Neural cell (in vitro differentiated cells): Measurements from ENCODE around the gene MRPL30. TPM values are rescaled to one million over a fixed set of nuclear protein-coding genes. Genes with fewer than 3 reads are reported as not detected.
"Not testable (repeated sequence)": the region's sequence is repeated elsewhere in the genome, so short reads cannot be mapped to it uniquely, and the experiment has no call there.

Experiments
- H2AFZ ChIP-seq: fragments of 200-600, 300-800 bp; sonication (generic), shearing (Covaris generic); 2 replicates; pipeline ENCODE4 v1.6.0; 2014; ENCODE audit warnings: low read depth, mild to moderate bottlenecking, antibody characterized with exemption, low read length, moderate library complexity
- H3F3A ChIP-seq: fragments of 200-600 bp; shearing (Covaris generic); 2 replicates; pipeline ENCODE4 v1.6.1; 2016; ENCODE audit warnings: mild to moderate bottlenecking, moderate library complexity, mixed read lengths, antibody characterized with exemption, low read length; ENCODE audit not compliant: insufficient read depth, poor library complexity, severe bottlenecking
- H3K27ac ChIP-seq: fragments of 200-600, 300-800 bp; sonication (generic), shearing (Covaris generic); 2 replicates; pipeline ENCODE4 v1.5.1; 2014; ENCODE audit warnings: mild to moderate bottlenecking, low read length, moderate library complexity
- H3K27me3 ChIP-seq: fragments of 300-800, 200-600 bp; sonication (generic), shearing (Covaris generic); 2 replicates; pipeline ENCODE4 v1.6.0; 2014; ENCODE audit warnings: mild to moderate bottlenecking, low read depth, low read length, moderate library complexity; ENCODE audit not compliant: insufficient read depth
- H3K36me3 ChIP-seq: fragments of 300-800, 200-600 bp; sonication (generic), shearing (Covaris generic); 2 replicates; pipeline ENCODE4 v1.5.1; 2014; ENCODE audit warnings: mild to moderate bottlenecking, antibody characterized with exemption, low read length, moderate library complexity; ENCODE audit not compliant: insufficient read depth
- H3K4me2 ChIP-seq: fragments of 300-800, 200-600 bp; sonication (generic), shearing (Covaris generic); 2 replicates; pipeline ENCODE4 v1.6.0; 2014; ENCODE audit warnings: mild to moderate bottlenecking, low read length
- H3K4me3 ChIP-seq: fragments of 300-800, 200-600 bp; sonication (generic), shearing (Covaris generic); 2 replicates; pipeline ENCODE4 v1.5.1; 2014; ENCODE audit warnings: mild to moderate bottlenecking, low read length, moderate library complexity
- H3K79me2 ChIP-seq: fragments of 200-600 bp; shearing (Covaris generic); replicated peaks from 2 replicates; pipeline ENCODE4 v1.6.0; 2014; ENCODE audit warnings: mild to moderate bottlenecking, low read length, moderate library complexity; ENCODE audit not compliant: insufficient read depth
- H3K9ac ChIP-seq: fragments of 300-800, 200-600 bp; sonication (generic), shearing (Covaris generic); 2 replicates; pipeline ENCODE4 v1.6.1; 2016; ENCODE audit warnings: mild to moderate bottlenecking, low read length, mixed read lengths
- H3K9me2 ChIP-seq: fragments of 200-600 bp; shearing (Covaris generic); 2 replicates; pipeline ENCODE4 v1.6.1; 2016; ENCODE audit warnings: mild to moderate bottlenecking, low read length, mixed read lengths; ENCODE audit not compliant: insufficient read depth
- H3K9me3 ChIP-seq: fragments of 200-600, 300-800 bp; sonication (generic), shearing (Covaris generic); 2 replicates; pipeline ENCODE4 v1.6.1; 2016; ENCODE audit warnings: mild to moderate bottlenecking, mixed run types, low read length, moderate library complexity, mixed read lengths
- H4K20me1 ChIP-seq: fragments of 200-600 bp; shearing (Covaris generic); 2 replicates; pipeline ENCODE4 v1.6.1; 2016; ENCODE audit warnings: mild to moderate bottlenecking, mixed run types; ENCODE audit not compliant: insufficient read depth
- EP300 ChIP-seq: fragments of 450-650 bp; conservative IDR thresholded peaks from 2 replicates; pipeline ENCODE4 v1.6.1; 2014; ENCODE audit warnings: antibody characterized with exemption, mild to moderate bottlenecking, moderate library complexity; ENCODE audit not compliant: poor library complexity, severe bottlenecking
- EZH2 ChIP-seq: fragments of 200-600, 300-800 bp; shearing (Covaris generic), sonication (generic); IDR thresholded peaks from 2 replicates; pipeline ENCODE4 v1.6.1; 2014; ENCODE audit warnings: antibody characterized with exemption, low read length, borderline replicate concordance, mild to moderate bottlenecking; ENCODE audit not compliant: insufficient read depth, poor library complexity, severe bottlenecking
- MXI1 ChIP-seq: fragments of 450-650 bp; conservative IDR thresholded peaks from 2 replicates; pipeline ENCODE4 v1.6.1; 2014; ENCODE audit warnings: antibody characterized with exemption, mild to moderate bottlenecking; ENCODE audit not compliant: poor library complexity, severe bottlenecking
- POLR2AphosphoS5 ChIP-seq: IDR thresholded peaks from 2 replicates; pipeline ENCODE4 v1.6.1; 2012
- RAD21 ChIP-seq: fragments of 450-650 bp; conservative IDR thresholded peaks from 2 replicates; pipeline ENCODE4 v1.6.1; 2014; ENCODE audit warnings: antibody characterized with exemption, mild to moderate bottlenecking, moderate library complexity
- SMC3 ChIP-seq: fragments of 450-650 bp; conservative IDR thresholded peaks from 2 replicates; pipeline ENCODE4 v1.6.1; 2014; ENCODE audit warnings: antibody characterized with exemption, mild to moderate bottlenecking, moderate library complexity; ENCODE audit not compliant: poor library complexity
- TAF1 ChIP-seq: IDR thresholded peaks from 2 replicates; pipeline ENCODE4 v1.6.1; 2012; ENCODE audit warnings: low read depth
- polyA plus RNA-seq: library from polyadenylated mRNA; depleted of rRNA; stranded (reverse); fragments of >200 nt; gene quantifications from 2 replicates; pipeline ENCODE4 v1.2.3, GENCODE V29; 2014
- TF ChIP-seq, protein P1 (sequence below): fragments of 450-650 bp; IDR thresholded peaks from 2 replicates; pipeline ENCODE4 v1.5.1; 2014; ENCODE audit warnings: antibody characterized with exemption, mild to moderate bottlenecking, moderate library complexity; ENCODE audit not compliant: poor library complexity, severe bottlenecking
- TF ChIP-seq, protein P2 (sequence below): IDR thresholded peaks from 2 replicates; pipeline ENCODE4 v1.6.1; 2012; ENCODE audit warnings: borderline replicate concordance

Gene MRPL30
- polyA plus RNA-seq, 1 donor from 2014 or later = 43.1 TPM

DNA sequence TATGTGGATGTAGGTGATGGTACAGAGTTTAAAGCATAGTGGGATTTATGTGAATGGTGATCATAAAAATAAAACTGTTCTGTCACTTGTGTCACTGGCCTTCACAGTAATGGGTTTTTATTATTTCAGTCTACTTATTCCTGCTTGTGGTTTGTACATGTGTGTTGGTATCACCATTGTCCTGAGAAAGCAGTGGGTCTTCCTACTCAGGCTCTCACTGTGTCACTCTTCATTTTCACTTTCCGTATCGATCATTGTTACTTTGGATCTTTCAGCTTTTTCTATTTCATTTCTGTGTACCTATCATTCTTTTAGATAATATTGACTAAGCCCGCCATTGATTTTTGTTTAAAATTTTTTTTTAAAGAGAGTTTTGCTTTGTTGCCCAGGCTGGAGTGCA is 7.4 kb downstream of the MRPL30 start:
- no peaks in the 10 kb centered on the region for H3K27me3 ChIP-seq
- H3K4me3 ChIP-seq = no peak overlapping the region
- H4K20me1 ChIP-seq = no peaks in the 10 kb centered on the region
- no peaks in the 10 kb centered on the region for H3K36me3 ChIP-seq
- peaks cover 28% of the 10 kb centered on the region for H3K79me2 ChIP-seq
- H2AFZ ChIP-seq = no peak overlapping the region
- H3K9me3 ChIP-seq = no peaks in the 10 kb centered on the region
- no peak overlapping the region for H3K4me2 ChIP-seq
- TF ChIP-seq, protein P1, sequence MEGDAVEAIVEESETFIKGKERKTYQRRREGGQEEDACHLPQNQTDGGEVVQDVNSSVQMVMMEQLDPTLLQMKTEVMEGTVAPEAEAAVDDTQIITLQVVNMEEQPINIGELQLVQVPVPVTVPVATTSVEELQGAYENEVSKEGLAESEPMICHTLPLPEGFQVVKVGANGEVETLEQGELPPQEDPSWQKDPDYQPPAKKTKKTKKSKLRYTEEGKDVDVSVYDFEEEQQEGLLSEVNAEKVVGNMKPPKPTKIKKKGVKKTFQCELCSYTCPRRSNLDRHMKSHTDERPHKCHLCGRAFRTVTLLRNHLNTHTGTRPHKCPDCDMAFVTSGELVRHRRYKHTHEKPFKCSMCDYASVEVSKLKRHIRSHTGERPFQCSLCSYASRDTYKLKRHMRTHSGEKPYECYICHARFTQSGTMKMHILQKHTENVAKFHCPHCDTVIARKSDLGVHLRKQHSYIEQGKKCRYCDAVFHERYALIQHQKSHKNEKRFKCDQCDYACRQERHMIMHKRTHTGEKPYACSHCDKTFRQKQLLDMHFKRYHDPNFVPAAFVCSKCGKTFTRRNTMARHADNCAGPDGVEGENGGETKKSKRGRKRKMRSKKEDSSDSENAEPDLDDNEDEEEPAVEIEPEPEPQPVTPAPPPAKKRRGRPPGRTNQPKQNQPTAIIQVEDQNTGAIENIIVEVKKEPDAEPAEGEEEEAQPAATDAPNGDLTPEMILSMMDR = no peak
- TF ChIP-seq, protein P2, sequence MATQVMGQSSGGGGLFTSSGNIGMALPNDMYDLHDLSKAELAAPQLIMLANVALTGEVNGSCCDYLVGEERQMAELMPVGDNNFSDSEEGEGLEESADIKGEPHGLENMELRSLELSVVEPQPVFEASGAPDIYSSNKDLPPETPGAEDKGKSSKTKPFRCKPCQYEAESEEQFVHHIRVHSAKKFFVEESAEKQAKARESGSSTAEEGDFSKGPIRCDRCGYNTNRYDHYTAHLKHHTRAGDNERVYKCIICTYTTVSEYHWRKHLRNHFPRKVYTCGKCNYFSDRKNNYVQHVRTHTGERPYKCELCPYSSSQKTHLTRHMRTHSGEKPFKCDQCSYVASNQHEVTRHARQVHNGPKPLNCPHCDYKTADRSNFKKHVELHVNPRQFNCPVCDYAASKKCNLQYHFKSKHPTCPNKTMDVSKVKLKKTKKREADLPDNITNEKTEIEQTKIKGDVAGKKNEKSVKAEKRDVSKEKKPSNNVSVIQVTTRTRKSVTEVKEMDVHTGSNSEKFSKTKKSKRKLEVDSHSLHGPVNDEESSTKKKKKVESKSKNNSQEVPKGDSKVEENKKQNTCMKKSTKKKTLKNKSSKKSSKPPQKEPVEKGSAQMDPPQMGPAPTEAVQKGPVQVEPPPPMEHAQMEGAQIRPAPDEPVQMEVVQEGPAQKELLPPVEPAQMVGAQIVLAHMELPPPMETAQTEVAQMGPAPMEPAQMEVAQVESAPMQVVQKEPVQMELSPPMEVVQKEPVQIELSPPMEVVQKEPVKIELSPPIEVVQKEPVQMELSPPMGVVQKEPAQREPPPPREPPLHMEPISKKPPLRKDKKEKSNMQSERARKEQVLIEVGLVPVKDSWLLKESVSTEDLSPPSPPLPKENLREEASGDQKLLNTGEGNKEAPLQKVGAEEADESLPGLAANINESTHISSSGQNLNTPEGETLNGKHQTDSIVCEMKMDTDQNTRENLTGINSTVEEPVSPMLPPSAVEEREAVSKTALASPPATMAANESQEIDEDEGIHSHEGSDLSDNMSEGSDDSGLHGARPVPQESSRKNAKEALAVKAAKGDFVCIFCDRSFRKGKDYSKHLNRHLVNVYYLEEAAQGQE = no peak
- TF ChIP-seq POLR2AphosphoS5 = no peak
- TF ChIP-seq TAF1 = no peak
- TF ChIP-seq RAD21 = no peak
- TF ChIP-seq SMC3 = no peak
- no peak for TF ChIP-seq MXI1
- no peak for TF ChIP-seq EP300
- no peak for TF ChIP-seq EZH2
- no peaks in the 10 kb centered on the region for H3F3A ChIP-seq
- H3K9ac ChIP-seq = no peak overlapping the region
- no peak overlapping the region for H3K27ac ChIP-seq
- H3K9me2 ChIP-seq = no peaks in the 10 kb centered on the region

DNA sequence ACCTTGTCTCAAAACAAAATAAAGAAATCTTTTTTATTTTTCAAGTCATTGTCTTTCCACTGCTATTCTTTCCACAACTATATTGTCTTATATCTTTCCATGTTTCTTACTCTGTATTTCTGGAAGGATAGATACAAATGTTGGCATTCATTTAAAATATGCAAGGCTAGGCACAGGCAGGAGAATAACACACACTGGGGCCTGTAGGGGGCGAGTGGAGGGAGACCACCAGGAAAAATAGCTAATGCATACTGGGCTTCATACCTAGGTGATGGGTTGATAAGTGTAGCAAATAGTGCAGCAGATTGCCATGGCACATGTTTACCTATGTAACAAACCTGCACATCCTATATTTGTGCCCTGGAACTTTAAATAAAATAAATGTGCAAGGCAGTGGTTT is 9.6 kb downstream of the MRPL30 start:
- H3K27me3 ChIP-seq = no peaks in the 10 kb centered on the region
- H3K4me3 ChIP-seq = no peak overlapping the region
- H3F3A ChIP-seq = no peaks in the 10 kb centered on the region
- H3K9me2 ChIP-seq = no peaks in the 10 kb centered on the region
- no peaks in the 10 kb centered on the region for H4K20me1 ChIP-seq
- H3K9me3 ChIP-seq = no peaks in the 10 kb centered on the region
- TF ChIP-seq, protein P1 = peak; percentile 11
- TF ChIP-seq MXI1 = no peak
- no peaks in the 10 kb centered on the region for H3K36me3 ChIP-seq
- no peak overlapping the region for H3K27ac ChIP-seq
- no peak overlapping the region for H2AFZ ChIP-seq
- peaks cover 12% of the 10 kb centered on the region for H3K79me2 ChIP-seq
- no peak overlapping the region for H3K4me2 ChIP-seq
- no peak overlapping the region for H3K9ac ChIP-seq

DNA sequence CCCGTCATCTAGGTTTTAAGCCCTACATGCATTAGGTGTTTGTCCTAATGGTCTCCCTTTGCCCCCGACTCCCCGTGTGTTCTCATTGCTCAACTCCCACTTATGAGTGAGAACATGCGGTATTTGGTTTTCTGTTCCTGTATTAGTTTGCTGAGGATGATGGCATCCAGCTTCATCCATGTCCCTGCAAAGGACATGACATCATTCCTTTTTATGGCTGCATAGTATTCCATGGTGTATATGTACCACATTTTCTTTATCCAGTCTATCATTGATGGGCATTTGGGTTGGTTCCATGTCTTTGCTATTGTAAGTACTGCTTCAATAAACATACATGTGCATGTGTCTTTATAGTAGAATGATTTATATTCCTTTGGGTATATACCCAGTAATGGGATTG is 11.4 kb downstream of the MRPL30 start:
- not testable (repeated sequence) for H3K4me3 ChIP-seq, H3F3A ChIP-seq, H3K4me2 ChIP-seq, H3K36me3 ChIP-seq, H3K9ac ChIP-seq, H4K20me1 ChIP-seq, H3K27ac ChIP-seq, H2AFZ ChIP-seq, H3K9me2 ChIP-seq, H3K9me3 ChIP-seq, H3K27me3 ChIP-seq, H3K79me2 ChIP-seq
